A673 (cell line): ENCODE data around the gene PRR35. TPM values are rescaled to one million over a fixed set of nuclear protein-coding genes. Genes with fewer than 3 reads are reported as not detected.

Experiments
- BruUV-seq: library from RNA; stranded (reverse); fragments of 400-500 nt; replicated peaks from 2 replicates; lab custom pipeline; 2021; lab: Mats Ljungman, UMichigan
- CTCF ChIA-PET: fragments of 300-600 bp; sonication (Branson Sonifier 250); formaldehyde crosslinking; loops from one replicate; lab custom pipeline; 2022; ENCODE audit warnings: antibody characterized with exemption; lab: Charles Lee
- POLR2A ChIA-PET: fragments of 300-600 bp; sonication (Branson Sonifier 250); formaldehyde crosslinking; loops from one replicate; lab custom pipeline; 2022; ENCODE audit warnings: antibody characterized with exemption; ENCODE audit not compliant: low non-redundant PET; lab: Charles Lee
- DNase-seq: peaks from one replicate; pipeline ENCODE4 v3.0.0-alpha.2; 2015; ENCODE audit warnings: low spot score
- H3K27ac ChIP-seq: fragments of 200-600 bp; sonication (generic); 2 replicates; pipeline ENCODE4 v1.5.1; 2016; ENCODE audit warnings: mixed run types, low read depth, mild to moderate bottlenecking, mixed read lengths, antibody characterized with exemption, low read length; ENCODE audit not compliant: poor library complexity, severe bottlenecking
- H3K27me3 ChIP-seq: fragments of 200-600 bp; sonication (generic); replicated peaks from 2 replicates; pipeline ENCODE4 v1.6.1; 2017; ENCODE audit warnings: mixed run types, low read depth, mild to moderate bottlenecking, mixed read lengths, antibody characterized with exemption, low read length; ENCODE audit not compliant: insufficient read depth, poor library complexity
- H3K36me3 ChIP-seq: fragments of 200-600 bp; sonication (generic); 2 replicates; pipeline ENCODE4 v1.6.1; 2016; ENCODE audit warnings: mixed run types, mild to moderate bottlenecking, mixed read lengths, antibody characterized with exemption, low read length; ENCODE audit not compliant: insufficient read depth, poor library complexity, severe bottlenecking
- H3K4me1 ChIP-seq: fragments of 200-600 bp; sonication (generic); 2 replicates; pipeline ENCODE4 v1.6.1; 2017; ENCODE audit warnings: mixed run types, mild to moderate bottlenecking, mixed read lengths, antibody characterized with exemption, low read length; ENCODE audit not compliant: insufficient read depth, poor library complexity, severe bottlenecking
- H3K4me3 ChIP-seq: fragments of 200-600 bp; sonication (generic); 2 replicates; pipeline ENCODE4 v1.5.1; 2016; ENCODE audit warnings: low read depth, mixed run types, mild to moderate bottlenecking, mixed read lengths, low read length; ENCODE audit not compliant: poor library complexity, severe bottlenecking
- H3K9me3 ChIP-seq: fragments of 200-600 bp; sonication (generic); 2 replicates; pipeline ENCODE4 v1.6.1; 2016; ENCODE audit warnings: mixed run types, low read depth, mild to moderate bottlenecking, mixed read lengths, antibody characterized with exemption, low read length; ENCODE audit not compliant: poor library complexity, severe bottlenecking
- CTCF ChIP-seq: fragments of 300-800, 200-600 bp; sonication (generic); conservative IDR thresholded peaks from 2 replicates; pipeline ENCODE4 v1.5.1; 2017; ENCODE audit warnings: low read depth, mild to moderate bottlenecking, antibody characterized with exemption, low read length, moderate library complexity, mixed read lengths
- EZH2 ChIP-seq: fragments of 200-600 bp; sonication (generic); IDR thresholded peaks from 2 replicates; pipeline ENCODE4 v1.6.1; 2017; ENCODE audit warnings: borderline replicate concordance, low read depth, mild to moderate bottlenecking, mixed read lengths, antibody characterized with exemption, low read length; ENCODE audit not compliant: poor library complexity, severe bottlenecking
- intact Hi-C: fragments of 100-400 bp; cut with micrococcal nuclease; formaldehyde crosslinking; loops from one replicate; pipeline ENCODE4 v1.10.0; 2022; ENCODE audit not compliant: unreplicated experiment
- total RNA-seq: library from RNA; stranded (reverse); gene quantifications from 2 replicates; pipeline ENCODE4 v1.2.3, GENCODE V29; 2021

Gene PRR35
- total RNA-seq, 1 experiment from 2014 or later: not detected

GRCh38 chr16:572865-573650 is 12.9 kb downstream of the PRR35 start:
- no peak overlapping the region for H3K4me3 ChIP-seq
- DNase-seq: no peak
- TF ChIP-seq EZH2 (no peak), CTCF (no peak)
- H3K4me1 ChIP-seq: no peaks in the 10 kb centered on the region
- no peaks in the 10 kb centered on the region for H3K9me3 ChIP-seq
- CTCF ChIA-PET: no interaction called here
- POLR2A ChIA-PET: no interaction called here
- H3K27ac ChIP-seq: no peak overlapping the region
- no TSS peak for BruUV-seq
- no peaks in the 10 kb centered on the region for H3K27me3 ChIP-seq
- H3K36me3 ChIP-seq: no peaks in the 10 kb centered on the region
- intact Hi-C loops: no loop called here

- H3K9me3 ChIP-seq: no peaks in the 10 kb centered on the region
- no peaks in the 10 kb centered on the region for H3K4me1 ChIP-seq
- intact Hi-C loops: no loop called here
- ChIA-PET CTCF (no interaction called here), POLR2A (no interaction called here)
- H3K27ac ChIP-seq: no peak overlapping the region
- TF ChIP-seq CTCF (no peak), EZH2 (no peak)
- no TSS peak for BruUV-seq
- no peaks in the 10 kb centered on the region for H3K27me3 ChIP-seq
- no peak overlapping the region for H3K4me3 ChIP-seq
- DNase-seq: no peak
- no peaks in the 10 kb centered on the region for H3K36me3 ChIP-seq
Observed at GRCh38 chr16:574021-574760, 14.0 kb downstream of the PRR35 start.

- TF ChIP-seq EZH2: no peak
- no peak for TF ChIP-seq CTCF
- Histone ChIP-seq H3K4me1 (no peaks in the 10 kb centered on the region), H3K9me3 (no peaks in the 10 kb centered on the region), H3K27ac (no peak overlapping the region), H3K27me3 (no peaks in the 10 kb centered on the region), H3K36me3 (no peaks in the 10 kb centered on the region), H3K4me3 (no peak overlapping the region)
- CTCF ChIA-PET: no interaction called here
- intact Hi-C loops: no loop called here
- no peak for DNase-seq
- POLR2A ChIA-PET: no interaction called here
- BruUV-seq: no TSS peak
Observed at GRCh38 chr16:575354-576196, 15.4 kb downstream of the PRR35 start.
